DOHH2 (cell line): ENCODE results near the gene RPGR.

Experiments used
- EZH2phosphoT487 ChIP-seq: fragments of 200-600 bp; sonication (generic); IDR thresholded peaks from 2 replicates; pipeline ENCODE4 v1.6.1; 2017; ENCODE audit warnings: borderline replicate concordance, mild to moderate bottlenecking, antibody characterized with exemption, low read length, moderate library complexity, mixed read lengths
- TF ChIP-seq, protein P1 (sequence below): fragments of 200-600 bp; sonication (generic); IDR thresholded peaks from one replicate; pipeline ENCODE4 v1.5.1; 2014; ENCODE audit warnings: antibody characterized with exemption, mild to moderate bottlenecking, low read depth, low read length; ENCODE audit not compliant: poor library complexity, severe bottlenecking

GRCh38 chrX:38336538-38337240, 9.4 kb upstream of the RPGR start:
- TF ChIP-seq, protein P1, sequence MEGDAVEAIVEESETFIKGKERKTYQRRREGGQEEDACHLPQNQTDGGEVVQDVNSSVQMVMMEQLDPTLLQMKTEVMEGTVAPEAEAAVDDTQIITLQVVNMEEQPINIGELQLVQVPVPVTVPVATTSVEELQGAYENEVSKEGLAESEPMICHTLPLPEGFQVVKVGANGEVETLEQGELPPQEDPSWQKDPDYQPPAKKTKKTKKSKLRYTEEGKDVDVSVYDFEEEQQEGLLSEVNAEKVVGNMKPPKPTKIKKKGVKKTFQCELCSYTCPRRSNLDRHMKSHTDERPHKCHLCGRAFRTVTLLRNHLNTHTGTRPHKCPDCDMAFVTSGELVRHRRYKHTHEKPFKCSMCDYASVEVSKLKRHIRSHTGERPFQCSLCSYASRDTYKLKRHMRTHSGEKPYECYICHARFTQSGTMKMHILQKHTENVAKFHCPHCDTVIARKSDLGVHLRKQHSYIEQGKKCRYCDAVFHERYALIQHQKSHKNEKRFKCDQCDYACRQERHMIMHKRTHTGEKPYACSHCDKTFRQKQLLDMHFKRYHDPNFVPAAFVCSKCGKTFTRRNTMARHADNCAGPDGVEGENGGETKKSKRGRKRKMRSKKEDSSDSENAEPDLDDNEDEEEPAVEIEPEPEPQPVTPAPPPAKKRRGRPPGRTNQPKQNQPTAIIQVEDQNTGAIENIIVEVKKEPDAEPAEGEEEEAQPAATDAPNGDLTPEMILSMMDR, result no peak
- TF ChIP-seq EZH2phosphoT487, result no peak
